Measurements from ENCODE around the gene ADCYAP1R1. TPM values are rescaled to one million over a fixed set of nuclear protein-coding genes. Genes with fewer than 3 reads are reported as not detected.

ADCYAP1R1 gene
- total RNA-seq, 1 donor from 2014 or later = not detected

- H3K4me3 Mint-ChIP-seq (ENCODE audit: low read depth) = no peak overlapping the region
- DNase-seq (ENCODE audit: low spot score, unreplicated experiment) = no peak
- H3K36me3 Mint-ChIP-seq (ENCODE audit: insufficient read depth) = no peaks in the 10 kb centered on the region
- TF ChIP-seq, protein P1, sequence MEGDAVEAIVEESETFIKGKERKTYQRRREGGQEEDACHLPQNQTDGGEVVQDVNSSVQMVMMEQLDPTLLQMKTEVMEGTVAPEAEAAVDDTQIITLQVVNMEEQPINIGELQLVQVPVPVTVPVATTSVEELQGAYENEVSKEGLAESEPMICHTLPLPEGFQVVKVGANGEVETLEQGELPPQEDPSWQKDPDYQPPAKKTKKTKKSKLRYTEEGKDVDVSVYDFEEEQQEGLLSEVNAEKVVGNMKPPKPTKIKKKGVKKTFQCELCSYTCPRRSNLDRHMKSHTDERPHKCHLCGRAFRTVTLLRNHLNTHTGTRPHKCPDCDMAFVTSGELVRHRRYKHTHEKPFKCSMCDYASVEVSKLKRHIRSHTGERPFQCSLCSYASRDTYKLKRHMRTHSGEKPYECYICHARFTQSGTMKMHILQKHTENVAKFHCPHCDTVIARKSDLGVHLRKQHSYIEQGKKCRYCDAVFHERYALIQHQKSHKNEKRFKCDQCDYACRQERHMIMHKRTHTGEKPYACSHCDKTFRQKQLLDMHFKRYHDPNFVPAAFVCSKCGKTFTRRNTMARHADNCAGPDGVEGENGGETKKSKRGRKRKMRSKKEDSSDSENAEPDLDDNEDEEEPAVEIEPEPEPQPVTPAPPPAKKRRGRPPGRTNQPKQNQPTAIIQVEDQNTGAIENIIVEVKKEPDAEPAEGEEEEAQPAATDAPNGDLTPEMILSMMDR (IDR thresholded peaks at IDR 0.05; ENCODE audit: unreplicated experiment) = no peak
- H3K27ac Mint-ChIP-seq = no peak overlapping the region
- peaks cover 25% of the 10 kb centered on the region for H3K27me3 Mint-ChIP-seq
- no peaks in the 10 kb centered on the region for H3K9me3 Mint-ChIP-seq (ENCODE audit: low read depth)
- H3K4me1 Mint-ChIP-seq (ENCODE audit: low read depth) = no peaks in the 10 kb centered on the region
These were observed 14.5 kb downstream of the ADCYAP1R1 start for GRCh38 chr7:31066516-31067130.

DNA sequence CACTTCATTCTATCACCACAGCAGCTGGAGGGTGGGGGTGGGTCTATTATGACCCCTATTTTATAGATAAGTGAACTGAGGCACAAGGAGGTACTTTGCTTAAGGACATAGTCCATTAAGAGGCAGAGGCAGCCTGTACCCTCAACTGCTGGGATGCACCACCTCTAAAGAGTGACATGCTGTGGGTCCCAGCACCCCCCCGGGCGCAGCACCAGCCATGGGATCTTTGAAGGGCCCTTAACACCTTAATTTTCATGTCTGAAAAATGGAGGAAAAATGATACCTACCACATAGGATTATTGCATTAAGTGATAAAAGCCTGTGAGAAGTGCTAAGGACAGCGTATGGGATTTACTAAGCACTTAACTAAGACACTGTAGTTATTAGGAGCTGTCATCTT, 15.4 kb downstream of the ADCYAP1R1 start:
- peaks cover 25% of the 10 kb centered on the region for H3K27me3 Mint-ChIP-seq
- H3K4me3 Mint-ChIP-seq (ENCODE audit: low read depth) = no peak overlapping the region
- no peak overlapping the region for H3K27ac Mint-ChIP-seq
- no peaks in the 10 kb centered on the region for H3K36me3 Mint-ChIP-seq (ENCODE audit: insufficient read depth)
- TF ChIP-seq, protein P1 (IDR thresholded peaks at IDR 0.05; ENCODE audit: unreplicated experiment) = no peak
- no peaks in the 10 kb centered on the region for H3K4me1 Mint-ChIP-seq (ENCODE audit: low read depth)
- DNase-seq (ENCODE audit: low spot score, unreplicated experiment) = no peak
- no peaks in the 10 kb centered on the region for H3K9me3 Mint-ChIP-seq (ENCODE audit: low read depth)

- no peaks in the 10 kb centered on the region for H3K4me1 Mint-ChIP-seq (ENCODE audit: low read depth)
- no peak overlapping the region for H3K4me3 Mint-ChIP-seq (ENCODE audit: low read depth)
- no peaks in the 10 kb centered on the region for H3K9me3 Mint-ChIP-seq (ENCODE audit: low read depth)
- TF ChIP-seq, protein P1 (IDR thresholded peaks at IDR 0.05; ENCODE audit: unreplicated experiment) = no peak
- no peak overlapping the region for H3K27ac Mint-ChIP-seq
- peaks cover 23% of the 10 kb centered on the region for H3K27me3 Mint-ChIP-seq
- H3K36me3 Mint-ChIP-seq (ENCODE audit: insufficient read depth) = no peaks in the 10 kb centered on the region
- DNase-seq (ENCODE audit: low spot score, unreplicated experiment) = no peak
These were observed 16.0 kb downstream of the ADCYAP1R1 start for GRCh38 chr7:31068006-31068675.

DNA sequence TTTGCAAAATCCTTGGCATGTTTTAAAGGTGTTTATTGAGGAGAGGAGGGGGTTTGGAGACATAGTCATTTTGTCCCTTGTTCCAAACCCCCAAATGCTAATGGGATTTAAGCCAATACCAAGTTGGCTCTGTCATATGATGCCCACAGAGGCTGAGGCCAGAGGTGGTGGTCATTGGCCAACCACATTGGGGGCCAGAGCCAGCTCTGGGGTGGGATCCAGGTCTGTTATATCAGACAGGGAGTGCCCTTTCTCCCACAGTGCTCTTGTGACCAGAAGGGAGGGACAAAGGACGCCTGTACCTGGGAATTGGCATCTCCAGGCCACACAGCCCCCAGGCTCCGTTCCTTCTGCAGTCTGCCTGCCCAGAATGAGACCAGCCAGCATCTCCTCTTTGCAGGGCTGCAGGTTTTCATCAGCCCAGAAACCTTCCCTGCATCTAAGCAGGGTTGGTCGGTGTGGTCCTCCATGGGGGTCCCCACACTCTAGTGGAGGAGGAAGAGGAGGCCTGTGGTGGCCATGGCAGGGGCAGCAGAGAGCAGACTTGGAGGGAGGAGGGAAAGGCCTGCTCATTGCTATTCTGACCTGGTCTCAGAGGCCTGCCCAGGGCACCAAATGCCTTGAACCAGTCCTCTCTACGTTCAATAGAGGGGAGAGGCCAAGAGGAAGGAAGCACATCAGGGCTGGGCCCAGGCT, 17.9 kb downstream of the ADCYAP1R1 start:
- Mint-ChIP-seq H3K36me3 (ENCODE audit: insufficient read depth) (no peaks in the 10 kb centered on the region), H3K4me3 (ENCODE audit: low read depth) (no peak overlapping the region), H3K9me3 (ENCODE audit: low read depth) (no peaks in the 10 kb centered on the region), H3K27ac (no peak overlapping the region), H3K4me1 (ENCODE audit: low read depth) (no peaks in the 10 kb centered on the region), H3K27me3 (peaks cover 22% of the 10 kb centered on the region)
- TF ChIP-seq, protein P1 (IDR thresholded peaks at IDR 0.05; ENCODE audit: unreplicated experiment) = no peak
- no peak for DNase-seq (ENCODE audit: low spot score, unreplicated experiment)

GRCh38 chr7:31070991-31071644, 19.0 kb downstream of the ADCYAP1R1 start:
- no peak overlapping the region for H3K4me3 Mint-ChIP-seq (ENCODE audit: low read depth)
- H3K4me1 Mint-ChIP-seq (ENCODE audit: low read depth) = no peaks in the 10 kb centered on the region
- no peak for DNase-seq (ENCODE audit: low spot score, unreplicated experiment)
- H3K36me3 Mint-ChIP-seq (ENCODE audit: insufficient read depth) = no peaks in the 10 kb centered on the region
- peaks cover 26% of the 10 kb centered on the region for H3K27me3 Mint-ChIP-seq
- no peak overlapping the region for H3K27ac Mint-ChIP-seq
- TF ChIP-seq, protein P1 (IDR thresholded peaks at IDR 0.05; ENCODE audit: unreplicated experiment) = no peak
- H3K9me3 Mint-ChIP-seq (ENCODE audit: low read depth) = no peaks in the 10 kb centered on the region
